Thyroid gland (tissue), 4 donors: ENCODE data around the gene KLHL35. TPM values are rescaled to one million over a fixed set of nuclear protein-coding genes. Genes with fewer than 3 reads are reported as not detected.

Experiments used
- DNase-seq, 2 donors: peaks; one replicate each; pipeline ENCODE4 v3.0.0-alpha.2; 2019
- H3K27ac ChIP-seq, 3 donors: fragments of 200-600 bp; sonication (generic); 1 replicate in 2 of 3; 2 replicates in 1 of 3; pipeline ENCODE4 v1.5.1; 2016 to 2019; ENCODE audit warnings: mild to moderate bottlenecking in 1 of 3, moderate library complexity in 1 of 3
- H3K27me3 ChIP-seq: fragments of 200-600 bp; sonication (generic); one replicate; pipeline ENCODE4 v1.5.1; 2019
- H3K36me3 ChIP-seq, 2 donors: fragments of 200-600 bp; sonication (generic); one replicate each; pipeline ENCODE4 v1.5.1; 2016 to 2019
- H3K4me1 ChIP-seq, 2 donors: fragments of 200-600 bp; sonication (generic); one replicate each; pipeline ENCODE4 v1.5.1; 2017 to 2019
- H3K4me3 ChIP-seq, 3 donors: fragments of 200-600 bp; sonication (generic); replicated peaks in 1 of 3; 1 replicate in 2 of 3; 2 replicates in 1 of 3; pipeline ENCODE4 v1.5.1; 2016; ENCODE audit warnings: mild to moderate bottlenecking in 1 of 3
- H3K9me3 ChIP-seq: fragments of 200-600 bp; sonication (generic); one replicate; pipeline ENCODE4 v1.5.1; 2017
- CTCF ChIP-seq, 6 experiments: fragments of 200-600 bp in 3 of 6; fragments of 450-650 bp in 3 of 6; sonication (generic) in 3 of 6; IDR thresholded peaks; one replicate each; pipeline ENCODE4 v1.5.1; 2016 to 2019; ENCODE audit warnings: antibody characterized with exemption in 6 of 6, mild to moderate bottlenecking in 2 of 6, inconsistent platforms in 1 of 6, moderate library complexity in 1 of 6
- POLR2A ChIP-seq, 2 donors: fragments of 450-650 bp; IDR thresholded peaks; one replicate each; pipeline ENCODE4 v1.6.1; 2017; ENCODE audit warnings: antibody characterized with exemption in 2 of 2, mild to moderate bottlenecking in 2 of 2, moderate library complexity in 1 of 2
- WGBS, 2 donors: methylation state at CpG; one replicate each; pipeline ENCODE4 v1.1.5; 2017; 5-methylcytosine and 5-hydroxymethylcytosine counted together
- intact Hi-C: fragments of 100-400 bp; cut with DNase I; formaldehyde crosslinking; loops from one replicate; pipeline ENCODE4 v1.15.1; 2023
- total RNA-seq, 4 donors: library from RNA; depleted of rRNA; stranded (reverse); fragments of >200 nt; gene quantifications; one replicate each; pipeline ENCODE4 v1.2.3, GENCODE V29; 2016

KLHL35 gene
- total RNA-seq, 4 donors from 2014 or later: 1.1 to 3.6 (median 1.9) TPM

GRCh38 chr11:75386942-75387630 lies 45.9 kb downstream of the KLHL35 start:
- no peak overlapping the region for H3K4me3 ChIP-seq
- WGBS, 2 donors: 34 to 45% methylated on average over 3 of the region's 3 CpGs
- no peaks in the 10 kb centered on the region for H3K27me3 ChIP-seq
- H3K36me3 ChIP-seq: no peaks in the 10 kb centered on the region
- intact Hi-C loops: no loop called here
- no peak overlapping the region for H3K27ac ChIP-seq
- DNase-seq: no peak
- peaks cover 0 to 11% of the 10 kb centered on the region in 2 donors for H3K4me1 ChIP-seq
- H3K9me3 ChIP-seq: no peaks in the 10 kb centered on the region
- TF ChIP-seq POLR2A (IDR thresholded peaks at IDR 0.05): no peak
- no peak for TF ChIP-seq CTCF (IDR thresholded peaks at IDR 0.05)

DNA sequence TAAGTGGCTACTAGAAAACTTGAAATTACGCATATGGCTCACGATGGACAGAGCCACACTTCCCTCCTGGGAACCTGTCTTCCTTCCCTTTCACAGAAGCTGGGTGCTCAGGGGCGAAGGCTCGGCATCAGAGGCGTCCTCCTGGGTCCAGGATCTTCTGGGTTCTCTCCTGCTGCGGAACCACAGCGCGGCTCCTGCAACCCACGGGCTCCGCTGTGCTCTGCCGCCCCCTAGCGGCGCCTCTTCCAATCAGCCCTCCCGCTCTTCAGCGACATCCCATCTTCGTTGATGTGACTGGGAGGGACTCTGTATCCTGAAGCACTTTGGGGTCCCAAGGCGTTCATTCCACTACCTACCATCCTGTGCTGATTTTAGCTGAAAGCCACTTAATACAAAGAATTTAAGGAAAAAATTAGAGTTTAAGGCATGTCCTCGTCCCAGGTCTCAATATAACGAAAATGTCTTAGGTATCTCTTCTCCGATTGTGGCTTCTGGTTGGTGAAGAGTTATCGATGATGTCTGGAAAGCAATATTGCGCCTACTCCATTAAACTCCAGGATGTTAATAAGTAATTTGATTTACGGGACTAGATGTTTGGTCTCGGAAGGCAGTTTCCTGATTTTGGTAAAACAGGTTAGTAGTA lies 48.4 kb downstream of the KLHL35 start:
- H3K4me1 ChIP-seq: peaks cover 0 to 4% of the 10 kb centered on the region in 2 donors
- DNase-seq: peak; percentile 69 to 77

GRCh38 chr11:75383246-75383645 lies 49.8 kb downstream of the KLHL35 start:
- no peak overlapping the region for H3K27ac ChIP-seq
- no peak for DNase-seq
- whole genome bisulfite sequencing, 2 donors: 79 to 95% methylated on average over 3 of the region's 3 CpGs
- no peaks in the 10 kb centered on the region for H3K27me3 ChIP-seq
- TF ChIP-seq POLR2A (IDR thresholded peaks at IDR 0.05) (no peak), CTCF (IDR thresholded peaks at IDR 0.05) (no peak)
- no peaks in the 10 kb centered on the region for H3K36me3 ChIP-seq
- H3K9me3 ChIP-seq: no peaks in the 10 kb centered on the region
- peaks cover 0 to under 1% of the 10 kb centered on the region in 2 donors for H3K4me1 ChIP-seq
- H3K4me3 ChIP-seq: no peak overlapping the region
- intact Hi-C loops: loop anchor here (5.0 kb wide), 1 partner anchor 56 kb away; no protein-coding TSS in a partner anchor

More for the DNA sequence above, 48.4 kb downstream of the KLHL35 start:
- H3K27me3 ChIP-seq: no peaks in the 10 kb centered on the region
- intact Hi-C loops: loop anchor here (2.0 to 5.0 kb wide), 2 partner anchors 57 to 104 kb away; no protein-coding TSS in a partner anchor
- no peak overlapping the region for H3K4me3 ChIP-seq
- H3K9me3 ChIP-seq: no peaks in the 10 kb centered on the region
- TF ChIP-seq POLR2A (IDR thresholded peaks at IDR 0.05): no peak
- peak; percentile 80 to 99 (median 93) for TF ChIP-seq CTCF (IDR thresholded peaks at IDR 0.05)
- H3K36me3 ChIP-seq: no peaks in the 10 kb centered on the region
- WGBS, 2 donors: 21 to 27% methylated on average over 21 to 24 of the region's 24 CpGs
- H3K27ac ChIP-seq: no peak overlapping the region

- intact Hi-C loops: loop anchor here (5.0 kb wide), 1 partner anchor 54 kb away; no protein-coding TSS in a partner anchor
- no peaks in the 10 kb centered on the region for H3K9me3 ChIP-seq
- H3K27ac ChIP-seq: no peak overlapping the region
- H3K27me3 ChIP-seq: no peaks in the 10 kb centered on the region
- no peak overlapping the region for H3K4me3 ChIP-seq
- H3K36me3 ChIP-seq: no peaks in the 10 kb centered on the region
- WGBS, 2 donors: 85 to 90% methylated on average over 7 of the region's 7 CpGs
- no peaks in the 10 kb centered on the region for H3K4me1 ChIP-seq
- TF ChIP-seq POLR2A (IDR thresholded peaks at IDR 0.05) (no peak), CTCF (IDR thresholded peaks at IDR 0.05) (no peak)
- no peak for DNase-seq
These were observed 52.1 kb downstream of the KLHL35 start for GRCh38 chr11:75380716-75381420.
